Mesothelial cell of epicardium (in vitro differentiated cells): ENCODE measurements around the gene ANKDD1B. TPM values are rescaled to one million over a fixed set of nuclear protein-coding genes. Genes with fewer than 3 reads are reported as not detected.

ENCODE experiments used
- DNase-seq, 2 experiments: peaks; one replicate each; pipeline ENCODE4 v3.0.0; 2021; ENCODE audit warnings: low spot score in 2 of 2; ENCODE audit not compliant: unreplicated experiment in 2 of 2
- H3K27ac Mint-ChIP-seq: 2 replicates; pipeline ENCODE4 v1.8.0; 2021; ENCODE audit warnings: mixed read lengths
- H3K27me3 Mint-ChIP-seq: 2 replicates; pipeline ENCODE4 v1.8.0; 2021; ENCODE audit warnings: low read depth, mixed read lengths
- H3K36me3 Mint-ChIP-seq: 2 replicates; pipeline ENCODE4 v1.8.0; 2021; ENCODE audit warnings: mixed read lengths
- H3K4me1 Mint-ChIP-seq: 2 replicates; pipeline ENCODE4 v1.8.0; 2021; ENCODE audit warnings: mixed read lengths
- H3K4me3 Mint-ChIP-seq: 2 replicates; pipeline ENCODE4 v1.8.0; 2021; ENCODE audit warnings: mild to moderate bottlenecking, moderate library complexity, mixed read lengths
- H3K9me3 Mint-ChIP-seq: 2 replicates; pipeline ENCODE4 v1.8.0; 2021; ENCODE audit warnings: mixed read lengths
- CTCF ChIP-seq: fragments of 200-600 bp; sonication (generic); IDR thresholded peaks from one replicate; pipeline ENCODE4 v1.5.0; 2021; ENCODE audit warnings: antibody characterized with exemption; ENCODE audit not compliant: unreplicated experiment
- total RNA-seq: library from RNA; stranded (reverse); gene quantifications from 3 replicates; pipeline ENCODE4 v1.2.1, GENCODE V29; 2021

Gene ANKDD1B
- total RNA-seq, 1 donor from 2014 or later, result 1.1 TPM

- TF ChIP-seq CTCF, result no peak
- Mint-ChIP-seq H3K4me1 (peaks cover 13% of the 10 kb centered on the region), H3K4me3 (peak within 1 kb of the TSS; percentile 100), H3K27ac (peak within 1 kb of the TSS; percentile 98), H3K36me3 (peaks cover 5% of the 10 kb centered on the region), H3K9me3 (no peaks in the 10 kb centered on the region), H3K27me3 (peaks cover 24% of the 10 kb centered on the region)
- DNase-seq, result peak; percentile 96 to 98
These were observed 106.0 kb downstream of the ANKDD1B start, which contains the start of gene POC5 for GRCh38 chr5:75717082-75717922. Gene POC5, minus strand, starts transcription at chr5:75717437. Its CDS starts 4,500 bp downstream, at chr5:75712937.

- Mint-ChIP-seq H3K4me3 (no peak overlapping the region), H3K9me3 (no peaks in the 10 kb centered on the region), H3K4me1 (peaks cover 7% of the 10 kb centered on the region), H3K27me3 (peaks cover 32% of the 10 kb centered on the region), H3K36me3 (no peaks in the 10 kb centered on the region), H3K27ac (no peak overlapping the region)
- no peak for DNase-seq
- no peak for TF ChIP-seq CTCF
These were observed 109.6 kb downstream of the ANKDD1B start for GRCh38 chr5:75720882-75721281.

Other genes starting within 250 kb of the ANKDD1B start
- gene CERT1, start 99.8 kb upstream of the ANKDD1B start, total RNA-seq, result 35.6 to 42.7 TPM (median 38.3 TPM) in 3 replicates
- gene POLK, start 99.6 kb upstream of the ANKDD1B start, total RNA-seq, result 25.9 to 29.7 TPM (median 29.2 TPM) in 3 replicates
- gene POC5, start 106.0 kb downstream of the ANKDD1B start, total RNA-seq, result 15.0 to 18.0 TPM (median 15.2 TPM) in 3 replicates